Posterior cingulate gyrus (tissue), 11 donors: ENCODE measurements around the gene ACY1.
"Not testable (repeated sequence)": the region's sequence is repeated elsewhere in the genome, so short reads cannot be mapped to it uniquely, and the experiment has no call there.

Experiments used
- DNase-seq, 10 donors: peaks; one replicate each; pipeline versions ENCODE4 v3.0.0 to v3.0.0-alpha.2; 2020 to 2021; ENCODE audit warnings: mixed read lengths in 3 of 10
- intact Hi-C: fragments of 100-400 bp; cut with DNase I; formaldehyde crosslinking; loops from one replicate; pipeline ENCODE4 v1.15.1; 2023

The ACY1 gene

GRCh38 chr3:51977446-51978142, 5.7 kb upstream of the ACY1 start:
- intact Hi-C loops: no loop called here
- DNase-seq: peak in 1 of 10 donors; percentile 79

- peak in 2 of 10 donors; percentile 36 to 53 for DNase-seq
- intact Hi-C loops: no loop called here
These were observed 5.2 kb upstream of the ACY1 start for GRCh38 chr3:51978143-51978502.

GRCh38 chr3:51980253-51980652, 3.1 kb upstream of the ACY1 start:
- intact Hi-C loops: no loop called here
- DNase-seq: peak in 1 of 10 donors; percentile 47

- peak in 1 of 10 donors; percentile 71 for DNase-seq
These were observed 940 bp upstream of the ACY1 start for GRCh38 chr3:51982352-51982837.

GRCh38 chr3:51983578-51984268, 388 bp downstream of the ACY1 start:
- DNase-seq: peak in 1 of 10 donors; percentile 79
- intact Hi-C loops: no loop called here

More at GRCh38 chr3:51982352-51982837, 940 bp upstream of the ACY1 start:
- intact Hi-C loops: no loop called here

- intact Hi-C loops: no loop called here
These were observed 923 bp downstream of the ACY1 start for GRCh38 chr3:51984269-51984647.

GRCh38 chr3:51985063-51985462, 1.7 kb downstream of the ACY1 start:
- intact Hi-C loops: no loop called here
- no peak for DNase-seq

More at GRCh38 chr3:51984269-51984647, 923 bp downstream of the ACY1 start:
- DNase-seq: peak in 1 of 10 donors; percentile 45

GRCh38 chr3:51986010-51986947, 2.9 kb downstream of the ACY1 start:
- DNase-seq: no peak
- intact Hi-C loops: no loop called here

GRCh38 chr3:51987568-51987967, 4.2 kb downstream of the ACY1 start:
- intact Hi-C loops: no loop called here
- DNase-seq: no peak

GRCh38 chr3:51988286-51989146, 5.2 kb downstream of the ACY1 start:
- intact Hi-C loops: no loop called here
- no peak for DNase-seq

GRCh38 chr3:51990501-51990971, 7.2 kb downstream of the ACY1 start:
- intact Hi-C loops, DNase-seq: not testable (repeated sequence)

GRCh38 chr3:51992017-51992682, 8.8 kb downstream of the ACY1 start:
- DNase-seq: no peak
- intact Hi-C loops: no loop called here

- DNase-seq, intact Hi-C loops: not testable (repeated sequence)
These were observed 10.3 kb downstream of the ACY1 start for GRCh38 chr3:51993657-51994056.

- no peak for DNase-seq
- intact Hi-C loops: no loop called here
These were observed 11.2 kb downstream of the ACY1 start for GRCh38 chr3:51994530-51994929.

- DNase-seq: peak; percentile 85 to 98 (median 87)
- intact Hi-C loops: loop anchor here (1.0 kb wide), 1 partner anchor 53 kb away; the partner anchor contains the start of gene PARP3
These were observed 12.2 kb downstream of the ACY1 start, which contains the start of gene RPL29 for GRCh38 chr3:51995346-51996163. TSS of gene RPL29 (minus strand) at chr3:51995895. CDS start at chr3:51995461, 434 bp downstream.

- intact Hi-C loops: no loop called here
- no peak for DNase-seq
These were observed 13.8 kb downstream of the ACY1 start for GRCh38 chr3:51997172-51997571.

- DNase-seq: no peak
- intact Hi-C loops: no loop called here
These were observed 14.7 kb downstream of the ACY1 start for GRCh38 chr3:51997935-51998596.

GRCh38 chr3:51998774-51999173, 15.4 kb downstream of the ACY1 start:
- intact Hi-C loops: no loop called here
- DNase-seq: no peak
